HL-60 (cell line): ENCODE measurements around the gene TMEM141.

Experiments
- CTCF ChIP-seq: IDR thresholded peaks from one replicate; pipeline ENCODE4 v1.5.1; 2011; ENCODE audit warnings: low read length, control low read depth, inconsistent platforms; ENCODE audit not compliant: insufficient read depth
- REST ChIP-seq: IDR thresholded peaks from 2 replicates; pipeline ENCODE4 v1.6.1; 2012; ENCODE audit warnings: low read depth; ENCODE audit not compliant: insufficient replicate concordance

GRCh38 chr9:136796238-136796774 lies 5.2 kb downstream of the TMEM141 start, which contains the start of gene CCDC183:
- TF ChIP-seq CTCF (no peak), REST (no peak)
